GM19099 (cell line): ENCODE measurements around the gene ANTXR1.

Experiments used
- POLR2A ChIP-seq: IDR thresholded peaks from 3 replicates; pipeline ENCODE4 v1.6.1; 2011; ENCODE audit warnings: low read depth; ENCODE audit not compliant: insufficient read length; ENCODE audit errors: extremely low read depth

ANTXR1 gene

DNA sequence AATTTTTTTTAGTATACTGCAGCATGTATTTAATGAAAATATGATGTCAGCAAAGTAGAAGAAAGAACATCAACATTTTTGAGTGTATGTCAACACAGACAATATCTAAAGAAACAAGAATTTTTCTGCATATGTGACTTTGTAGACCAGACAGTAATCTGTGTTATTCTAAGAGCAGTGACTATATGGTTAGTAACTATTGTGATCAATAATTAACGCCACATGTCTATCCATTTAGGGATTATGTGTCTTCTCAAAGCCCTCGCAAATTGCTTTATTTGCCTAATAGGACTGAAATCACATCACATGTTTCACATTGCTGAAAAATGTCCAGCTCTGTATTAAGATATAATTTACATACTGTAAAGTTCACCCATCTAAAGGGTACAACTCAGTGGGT lies 266.2 kb downstream of the ANTXR1 start:
- no peak for TF ChIP-seq POLR2A

DNA sequence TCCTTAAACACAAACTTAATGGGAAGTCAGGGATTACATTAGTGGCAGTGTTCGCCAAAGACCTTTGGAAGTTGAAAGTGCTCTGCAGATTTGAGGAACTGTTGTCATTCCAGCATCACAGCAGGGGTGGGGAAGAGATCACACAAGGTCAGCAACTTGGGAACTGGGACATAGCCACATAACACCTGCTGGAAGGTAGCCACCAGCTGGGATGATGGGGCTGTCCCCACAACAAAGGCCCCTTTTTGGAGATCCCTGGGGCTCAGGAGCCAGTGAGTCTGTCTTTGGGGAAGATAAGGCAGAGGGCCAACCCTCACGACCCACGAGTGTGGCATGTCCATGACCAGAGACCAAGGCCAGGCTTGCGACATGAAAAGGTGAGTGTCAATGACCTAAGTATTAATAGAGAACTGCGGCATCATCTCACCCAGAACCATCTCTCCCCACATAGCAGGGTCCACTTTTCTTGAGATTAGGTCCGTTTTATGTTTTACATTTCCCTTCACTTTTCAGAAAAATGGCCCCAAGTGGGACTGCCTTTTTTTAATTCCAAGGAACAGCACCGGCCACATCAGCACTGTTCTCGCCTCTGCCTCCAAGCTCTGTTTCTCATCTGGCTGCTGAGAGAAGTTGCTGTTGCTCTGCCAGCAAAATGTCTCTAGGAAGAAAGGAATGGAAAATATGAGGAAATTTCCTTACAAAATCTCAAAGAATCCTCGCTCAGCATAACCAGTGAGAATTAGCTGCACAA lies 267.1 kb downstream of the ANTXR1 start:
- no peak for TF ChIP-seq POLR2A

DNA sequence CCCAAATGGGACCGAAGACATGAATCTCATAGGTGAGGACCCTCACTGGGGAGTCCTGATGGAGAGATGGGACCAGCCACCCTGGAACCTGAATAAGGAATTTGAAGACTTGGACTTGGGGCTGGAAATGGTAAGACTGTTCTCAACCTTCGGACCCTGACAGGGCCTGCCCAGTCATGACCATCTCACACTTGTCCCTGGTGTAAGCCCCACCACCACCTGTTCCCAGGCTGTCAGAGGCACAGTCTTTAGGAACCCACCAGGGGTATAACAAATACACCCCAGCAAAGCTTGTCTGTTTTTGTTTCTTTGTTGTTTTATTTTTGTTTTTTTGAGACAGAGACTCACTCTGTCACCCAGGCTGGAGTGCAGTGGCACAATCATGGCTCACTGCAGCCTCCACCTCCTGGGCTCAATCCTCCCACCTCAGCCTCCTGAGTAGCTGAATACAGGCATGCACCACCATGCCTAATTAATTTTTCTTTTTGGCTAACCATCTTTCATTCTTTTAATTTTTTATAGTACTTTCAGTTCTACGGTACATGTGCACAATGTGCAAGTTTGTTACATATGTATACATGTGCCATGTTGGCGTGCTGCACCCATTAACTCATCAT lies 267.9 kb downstream of the ANTXR1 start:
- TF ChIP-seq POLR2A, result no peak

- no peak for TF ChIP-seq POLR2A
Measured at GRCh38 chr2:69285379-69285894, 272.5 kb downstream of the ANTXR1 start.

DNA sequence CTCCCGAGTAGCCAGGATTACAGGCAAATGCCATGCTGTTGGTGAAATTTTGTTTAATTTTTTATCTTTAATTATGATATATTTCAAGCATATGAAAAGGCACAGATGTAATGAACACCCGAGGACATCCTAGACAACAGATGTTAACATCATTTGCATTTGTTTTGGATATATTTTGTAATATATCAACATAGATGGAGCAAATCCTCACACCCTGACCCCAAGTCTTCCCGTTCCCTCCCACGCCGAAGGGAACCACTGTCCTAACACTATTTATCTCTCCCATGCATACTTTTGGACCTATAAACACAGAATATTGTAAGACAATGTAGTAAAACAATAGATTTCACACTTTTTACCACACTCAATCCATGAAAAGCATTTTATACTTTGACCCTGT lies 274.6 kb downstream of the ANTXR1 start:
- TF ChIP-seq POLR2A, result no peak

GRCh38 chr2:69288429-69288828 lies 275.4 kb downstream of the ANTXR1 start:
- no peak for TF ChIP-seq POLR2A

DNA sequence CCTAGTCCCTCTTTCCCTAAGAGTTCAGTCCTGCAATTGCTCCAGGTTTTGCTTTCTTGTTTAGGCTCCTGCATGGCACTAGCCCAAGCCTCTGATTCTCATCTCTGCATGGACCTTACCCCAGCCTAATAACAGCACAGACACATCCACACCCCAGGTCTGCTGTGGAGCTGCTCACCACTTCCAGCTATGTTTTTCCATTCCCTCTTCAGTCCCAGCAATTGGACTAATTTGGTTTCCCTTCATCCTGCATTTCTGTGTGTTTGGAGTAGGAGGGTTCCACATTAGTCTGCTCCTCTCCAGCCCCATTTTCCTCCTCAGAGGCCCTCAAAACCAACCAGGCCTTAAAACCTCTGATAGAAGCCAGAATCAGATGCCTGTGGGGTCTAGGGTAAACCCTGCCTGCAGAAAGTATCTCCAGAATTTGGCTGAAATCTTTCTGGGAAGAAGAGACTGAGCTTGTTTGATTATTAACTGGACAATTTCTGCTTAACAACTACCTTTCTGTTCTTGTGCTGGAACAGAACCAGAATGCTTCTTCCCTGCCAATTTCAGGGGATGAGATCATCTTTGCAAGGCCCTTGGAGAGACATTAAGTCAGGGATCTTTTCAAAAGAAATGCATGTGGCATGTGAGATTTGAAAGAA lies 278.1 kb downstream of the ANTXR1 start:
- TF ChIP-seq POLR2A, result no peak

- no peak for TF ChIP-seq POLR2A
Measured at GRCh38 chr2:69291721-69292120, 278.7 kb downstream of the ANTXR1 start.

- no peak for TF ChIP-seq POLR2A
Measured at GRCh38 chr2:69292256-69292655, 279.3 kb downstream of the ANTXR1 start.

DNA sequence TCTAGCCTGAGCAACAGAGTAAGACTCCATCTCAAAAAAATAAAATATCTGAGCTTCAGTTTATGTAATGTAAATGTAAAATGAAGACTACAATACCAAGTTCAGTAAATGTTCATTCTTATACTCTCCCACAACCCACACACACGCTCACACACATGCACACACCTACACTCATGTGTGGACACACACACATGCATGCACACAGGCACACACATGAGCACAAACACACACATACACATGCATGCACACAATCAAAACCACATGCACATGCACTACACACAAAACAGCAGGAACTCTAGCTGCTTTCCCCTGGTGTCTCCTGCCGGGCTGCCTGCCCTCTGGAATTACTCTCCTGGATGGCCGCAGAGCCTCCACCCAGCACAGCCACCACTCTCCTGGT lies 283.4 kb downstream of the ANTXR1 start:
- no peak for TF ChIP-seq POLR2A

- no peak for TF ChIP-seq POLR2A
Measured at GRCh38 chr2:69297216-69297615, 284.2 kb downstream of the ANTXR1 start.

- no peak for TF ChIP-seq POLR2A
Measured at GRCh38 chr2:69298261-69298660, 285.3 kb downstream of the ANTXR1 start.

- no peak for TF ChIP-seq POLR2A
Measured at GRCh38 chr2:69298862-69299261, 285.9 kb downstream of the ANTXR1 start.
